ENCODE data around the gene BAAT.
"Not testable (repeated sequence)": the region's sequence is repeated elsewhere in the genome, so short reads cannot be mapped to it uniquely, and the experiment has no call there.

Gene BAAT

GRCh38 chr9:101342595-101342994, 42.2 kb downstream of the BAAT start:
- no peak for TF ChIP-seq CTCF (IDR thresholded peaks at IDR 0.05; ENCODE audit: low read depth, low read length)
- no peak overlapping the region for H3K4me3 ChIP-seq (ENCODE audit: low read depth, low read length)

GRCh38 chr9:101341958-101342357, 42.8 kb downstream of the BAAT start:
- no peak overlapping the region for H3K4me3 ChIP-seq (ENCODE audit: low read depth, low read length)
- TF ChIP-seq CTCF (IDR thresholded peaks at IDR 0.05; ENCODE audit: low read depth, low read length), result no peak

GRCh38 chr9:101337237-101337636, 47.6 kb downstream of the BAAT start:
- no peak for TF ChIP-seq CTCF (IDR thresholded peaks at IDR 0.05; ENCODE audit: low read depth, low read length)
- no peak overlapping the region for H3K4me3 ChIP-seq (ENCODE audit: low read depth, low read length)

- no peak for TF ChIP-seq CTCF (IDR thresholded peaks at IDR 0.05; ENCODE audit: low read depth, low read length)
- H3K4me3 ChIP-seq (ENCODE audit: low read depth, low read length), result no peak overlapping the region
Measured at GRCh38 chr9:101336091-101336490, 48.7 kb downstream of the BAAT start.

GRCh38 chr9:101333926-101334702, 50.7 kb downstream of the BAAT start:
- no peak overlapping the region for H3K4me3 ChIP-seq (ENCODE audit: low read depth, low read length)
- TF ChIP-seq CTCF (IDR thresholded peaks at IDR 0.05; ENCODE audit: low read depth, low read length), result no peak

GRCh38 chr9:101333490-101333889, 51.3 kb downstream of the BAAT start:
- no peak for TF ChIP-seq CTCF (IDR thresholded peaks at IDR 0.05; ENCODE audit: low read depth, low read length)
- no peak overlapping the region for H3K4me3 ChIP-seq (ENCODE audit: low read depth, low read length)

GRCh38 chr9:101332362-101332761, 52.4 kb downstream of the BAAT start:
- no peak overlapping the region for H3K4me3 ChIP-seq (ENCODE audit: low read depth, low read length)
- no peak for TF ChIP-seq CTCF (IDR thresholded peaks at IDR 0.05; ENCODE audit: low read depth, low read length)

- H3K4me3 ChIP-seq (ENCODE audit: low read depth, low read length), result not testable (repeated sequence)
Measured at GRCh38 chr9:101327422-101327909, 57.3 kb downstream of the BAAT start.

All from WI38 (cell line).